Peyer's patch (tissue), 4 donors: Measurements from ENCODE around the gene HAPSTR1.

Experiments
- POLR2A ChIP-seq, 2 donors: fragments of 450-650 bp; IDR thresholded peaks; one replicate each; pipeline ENCODE4 v1.5.1; 2017; ENCODE audit warnings: antibody characterized with exemption in 2 of 2, mild to moderate bottlenecking in 2 of 2, moderate library complexity in 2 of 2
- TF ChIP-seq, protein P1 (sequence below), 6 experiments: fragments of 450-650 bp in 4 of 6; fragments of 200-600 bp in 2 of 6; sonication (generic) in 1 of 6; IDR thresholded peaks; one replicate each; pipeline ENCODE4 v1.5.1; 2017 to 2019; ENCODE audit warnings: antibody characterized with exemption in 6 of 6, mild to moderate bottlenecking in 3 of 6, moderate library complexity in 1 of 6

- TF ChIP-seq, protein P1, sequence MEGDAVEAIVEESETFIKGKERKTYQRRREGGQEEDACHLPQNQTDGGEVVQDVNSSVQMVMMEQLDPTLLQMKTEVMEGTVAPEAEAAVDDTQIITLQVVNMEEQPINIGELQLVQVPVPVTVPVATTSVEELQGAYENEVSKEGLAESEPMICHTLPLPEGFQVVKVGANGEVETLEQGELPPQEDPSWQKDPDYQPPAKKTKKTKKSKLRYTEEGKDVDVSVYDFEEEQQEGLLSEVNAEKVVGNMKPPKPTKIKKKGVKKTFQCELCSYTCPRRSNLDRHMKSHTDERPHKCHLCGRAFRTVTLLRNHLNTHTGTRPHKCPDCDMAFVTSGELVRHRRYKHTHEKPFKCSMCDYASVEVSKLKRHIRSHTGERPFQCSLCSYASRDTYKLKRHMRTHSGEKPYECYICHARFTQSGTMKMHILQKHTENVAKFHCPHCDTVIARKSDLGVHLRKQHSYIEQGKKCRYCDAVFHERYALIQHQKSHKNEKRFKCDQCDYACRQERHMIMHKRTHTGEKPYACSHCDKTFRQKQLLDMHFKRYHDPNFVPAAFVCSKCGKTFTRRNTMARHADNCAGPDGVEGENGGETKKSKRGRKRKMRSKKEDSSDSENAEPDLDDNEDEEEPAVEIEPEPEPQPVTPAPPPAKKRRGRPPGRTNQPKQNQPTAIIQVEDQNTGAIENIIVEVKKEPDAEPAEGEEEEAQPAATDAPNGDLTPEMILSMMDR (IDR thresholded peaks at IDR 0.05) = no peak
- TF ChIP-seq POLR2A (IDR thresholded peaks at IDR 0.05) = no peak
Measured at GRCh38 chr16:9114112-9114511, 22.7 kb downstream of the HAPSTR1 start.
